GM21526 (cell line): Measurements from ENCODE around the gene ESRRG.
A peak's percentile ranks its signal among the peaks of the same experiment; 100 is the strongest.

Source experiments
- ATAC-seq: cut with Tn5 transposase; IDR thresholded peaks from one replicate; pipeline ENCODE4 v1.9.1; 2021; ENCODE audit warnings: moderate library complexity; ENCODE audit not compliant: unreplicated experiment, low FRiP score

Gene ESRRG

DNA sequence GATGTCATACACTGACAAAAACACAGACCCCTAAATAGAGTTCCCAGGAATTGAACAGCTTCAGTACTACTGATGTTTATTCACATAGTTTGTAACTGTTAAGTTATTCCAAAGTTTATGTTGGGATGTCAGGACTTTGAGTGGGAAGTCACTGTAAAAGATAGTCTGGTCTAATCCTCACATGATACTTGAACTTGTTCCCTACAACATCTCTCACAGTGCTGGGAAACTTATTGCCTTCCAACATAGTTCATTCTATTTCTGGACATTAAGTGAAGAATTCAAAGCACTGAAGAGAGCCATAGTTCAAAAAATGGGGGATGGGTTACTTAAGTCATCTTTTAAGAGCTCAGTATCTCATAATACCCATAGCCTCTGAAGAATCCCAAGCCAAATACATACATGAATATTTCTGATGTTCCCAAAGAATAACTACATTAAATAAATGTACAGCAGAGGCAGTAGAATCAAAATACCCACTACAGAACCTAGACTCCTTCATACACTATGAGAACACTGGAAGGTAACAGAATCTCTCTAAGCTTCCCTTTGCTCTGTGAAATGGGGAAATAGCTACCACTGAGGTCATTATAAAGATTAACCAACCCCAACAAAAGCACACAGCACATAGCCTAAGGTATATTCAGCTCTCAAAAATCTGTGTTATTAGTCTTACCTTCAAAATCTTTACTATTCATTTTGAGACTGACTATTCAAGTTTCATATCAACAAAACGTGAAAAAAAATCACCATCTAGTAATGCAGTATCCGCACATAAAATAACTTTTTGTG lies 81.4 kb downstream of the ESRRG start:
- no peak for ATAC-seq

DNA sequence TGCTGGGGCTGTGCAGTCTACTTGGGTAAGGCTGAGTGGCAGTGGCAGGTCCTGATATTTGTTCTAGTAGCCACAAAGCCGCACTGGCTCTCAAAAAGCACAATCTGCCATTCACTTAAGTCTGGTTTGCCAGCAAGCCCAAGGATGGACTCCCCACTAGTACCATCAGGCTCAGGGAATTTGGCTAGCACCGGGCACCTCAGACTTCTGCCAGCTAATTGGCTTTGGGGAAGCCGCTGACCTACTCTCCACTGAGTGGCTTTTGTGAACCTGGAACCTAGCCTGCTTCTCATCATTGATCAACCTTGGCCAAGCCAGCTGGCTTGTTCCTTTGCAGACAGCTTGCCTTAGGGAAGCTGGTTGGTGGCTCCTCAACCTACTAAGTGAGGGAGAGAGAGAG lies 83.1 kb downstream of the ESRRG start:
- ATAC-seq = no peak

DNA sequence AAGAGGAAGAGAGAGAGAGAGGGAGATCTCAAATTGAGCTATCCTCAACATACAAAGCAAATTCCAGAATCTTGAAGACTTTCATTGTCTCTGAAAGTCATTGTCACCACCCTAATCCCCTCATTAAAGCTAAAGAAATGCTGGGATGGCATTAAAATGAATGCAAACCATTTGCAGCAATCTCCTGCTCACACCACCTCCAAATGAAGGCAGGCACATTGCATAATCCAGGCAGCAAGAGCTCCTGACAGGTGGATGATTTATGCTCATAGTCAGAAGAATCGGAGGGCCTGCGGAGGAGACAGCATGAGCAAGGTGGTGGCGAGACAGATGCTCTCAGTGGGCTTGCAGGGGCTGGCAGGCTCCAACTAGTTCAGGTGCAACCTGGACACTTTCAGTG lies 90.2 kb downstream of the ESRRG start:
- ATAC-seq = no peak

DNA sequence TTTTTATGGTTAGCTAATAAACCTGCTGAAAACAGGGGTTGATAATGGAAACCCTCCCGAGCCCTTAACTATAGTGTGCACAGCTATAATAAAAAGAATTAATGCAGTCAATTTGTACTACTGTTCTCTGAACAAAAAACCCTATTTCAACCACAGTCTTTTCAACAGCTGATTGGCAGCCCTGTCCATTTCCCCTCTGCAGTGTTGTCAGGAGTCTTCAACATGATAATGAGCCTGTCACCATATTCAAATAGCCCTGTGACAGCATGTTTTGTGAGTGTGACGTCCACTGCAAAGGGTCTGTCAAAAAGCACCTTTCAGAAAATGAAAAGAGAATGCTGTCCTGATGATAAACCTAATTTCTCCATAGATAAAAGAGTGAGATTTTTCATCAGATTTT lies 92.7 kb downstream of the ESRRG start:
- no peak for ATAC-seq

DNA sequence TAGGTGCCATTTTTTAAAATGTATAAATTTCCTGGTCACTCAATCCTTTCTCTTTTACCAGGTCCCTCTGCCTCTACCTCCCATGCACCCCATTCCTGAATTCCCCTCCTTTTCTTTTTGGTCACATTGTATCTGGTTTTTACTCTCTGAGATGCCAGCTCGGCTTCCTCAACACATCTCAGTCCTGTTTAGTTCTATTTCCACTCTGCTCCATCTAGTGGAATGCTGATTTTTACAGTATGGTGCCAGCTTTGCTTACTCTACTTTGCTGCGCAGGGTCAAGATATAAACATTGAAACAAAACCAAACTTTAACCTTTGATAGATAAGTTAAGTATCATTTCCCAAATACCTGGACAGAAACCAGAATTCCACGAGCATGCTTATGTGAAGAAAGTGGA lies 96.0 kb downstream of the ESRRG start:
- no peak for ATAC-seq

DNA sequence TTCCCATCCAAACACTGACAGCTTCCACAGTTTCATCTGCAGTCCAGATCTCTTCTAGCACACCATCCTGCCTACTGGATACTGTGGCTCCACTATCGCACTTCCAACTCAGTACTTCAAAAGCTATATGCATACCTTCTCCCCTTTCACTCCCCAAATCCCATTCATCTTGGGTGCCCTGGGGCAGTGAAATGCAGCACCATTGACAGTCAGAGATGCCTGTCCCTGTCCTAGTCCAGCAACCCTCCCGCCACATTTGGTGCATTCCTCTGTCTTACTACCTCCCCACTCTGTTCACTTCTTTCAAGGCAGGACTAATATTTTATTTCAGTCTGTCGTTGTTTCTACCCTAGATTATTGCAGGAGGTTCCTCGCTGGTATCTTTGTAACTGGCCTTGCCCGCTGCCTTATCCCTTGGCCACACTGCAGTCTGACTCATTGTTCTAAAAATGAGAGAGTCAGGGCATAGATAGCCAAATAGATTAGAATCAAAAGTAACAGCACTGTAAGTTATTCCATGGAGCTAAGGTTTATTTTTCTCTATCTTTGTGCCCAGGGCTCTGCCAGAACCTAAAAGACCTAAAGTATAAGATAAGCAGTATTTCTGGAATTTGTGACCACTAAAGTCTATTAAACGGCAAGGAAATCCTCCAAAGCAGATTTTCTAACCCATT lies 96.7 kb downstream of the ESRRG start:
- no peak for ATAC-seq

DNA sequence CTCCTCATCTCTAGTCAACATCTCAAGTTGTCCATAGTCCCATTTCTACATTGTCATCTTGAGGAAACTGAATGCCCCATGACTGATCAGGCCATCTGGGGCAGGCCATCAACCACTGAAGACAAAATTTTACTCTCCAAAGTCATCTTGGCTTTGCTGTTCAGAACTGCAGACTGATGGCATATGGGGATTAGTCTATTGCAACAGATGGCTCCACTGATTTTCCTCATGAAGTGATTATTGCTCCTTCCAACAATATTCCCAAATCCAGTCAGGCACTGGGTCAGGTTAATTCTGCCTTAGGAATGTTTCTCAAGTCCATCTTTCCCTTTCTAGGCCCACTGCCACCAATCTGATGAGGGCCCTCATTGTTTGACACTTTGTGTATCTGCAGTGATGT lies 101.7 kb downstream of the ESRRG start:
- no peak for ATAC-seq

DNA sequence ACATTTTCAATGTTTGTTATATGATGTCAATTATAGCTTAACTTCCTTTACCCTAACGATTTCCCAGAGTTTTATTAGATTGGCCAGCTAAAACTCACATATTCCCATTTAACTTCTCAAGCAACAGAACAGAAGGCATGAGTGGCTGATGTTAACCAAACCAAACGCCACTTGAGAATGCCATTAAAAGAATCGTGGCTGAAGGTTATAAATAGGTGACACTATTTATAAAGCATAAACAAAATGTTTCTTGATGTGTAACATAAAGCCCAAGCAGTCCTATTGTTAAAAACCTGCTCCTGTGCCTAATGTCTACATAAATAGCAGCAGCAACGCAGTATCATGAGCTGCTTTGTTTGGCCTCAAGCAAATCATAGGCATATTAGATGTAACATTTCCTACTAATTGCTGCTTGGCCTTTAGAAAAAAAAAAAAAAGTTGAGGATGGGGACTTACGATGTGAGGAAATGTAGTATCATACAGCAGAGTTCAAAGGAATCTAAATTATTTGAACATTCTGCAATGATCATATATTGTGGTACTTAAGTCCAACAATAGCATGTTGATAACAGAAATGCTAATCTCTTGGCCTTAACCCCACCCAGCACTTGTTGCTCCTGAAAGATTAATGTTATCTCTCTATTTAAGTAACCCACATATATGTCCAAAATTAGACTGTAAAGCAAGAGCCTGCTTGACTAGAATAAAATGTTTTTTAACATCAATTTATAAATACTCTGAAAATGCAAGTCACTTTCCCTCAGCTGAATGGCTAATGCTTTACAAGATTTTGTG lies 106.0 kb downstream of the ESRRG start:
- ATAC-seq = no peak

DNA sequence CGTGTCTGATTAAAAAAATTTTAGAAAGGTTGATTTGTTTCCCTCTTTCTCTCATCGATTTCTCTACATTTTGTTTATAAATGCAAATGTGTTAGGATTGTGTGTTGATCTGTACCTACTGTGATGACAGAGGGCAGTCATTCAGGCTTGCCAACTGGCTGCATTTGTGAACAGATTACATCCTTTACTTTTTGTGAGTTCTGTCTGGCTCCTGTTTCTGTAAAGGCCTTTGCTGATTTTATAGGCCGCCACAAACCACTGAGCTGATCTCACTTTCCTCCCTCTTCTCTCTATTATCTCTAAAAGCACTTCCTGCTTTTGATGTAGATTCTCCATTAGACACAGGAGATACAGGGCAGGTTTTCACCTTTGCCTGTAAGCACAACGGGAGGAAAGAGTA lies 106.8 kb downstream of the ESRRG start:
- ATAC-seq = no peak

DNA sequence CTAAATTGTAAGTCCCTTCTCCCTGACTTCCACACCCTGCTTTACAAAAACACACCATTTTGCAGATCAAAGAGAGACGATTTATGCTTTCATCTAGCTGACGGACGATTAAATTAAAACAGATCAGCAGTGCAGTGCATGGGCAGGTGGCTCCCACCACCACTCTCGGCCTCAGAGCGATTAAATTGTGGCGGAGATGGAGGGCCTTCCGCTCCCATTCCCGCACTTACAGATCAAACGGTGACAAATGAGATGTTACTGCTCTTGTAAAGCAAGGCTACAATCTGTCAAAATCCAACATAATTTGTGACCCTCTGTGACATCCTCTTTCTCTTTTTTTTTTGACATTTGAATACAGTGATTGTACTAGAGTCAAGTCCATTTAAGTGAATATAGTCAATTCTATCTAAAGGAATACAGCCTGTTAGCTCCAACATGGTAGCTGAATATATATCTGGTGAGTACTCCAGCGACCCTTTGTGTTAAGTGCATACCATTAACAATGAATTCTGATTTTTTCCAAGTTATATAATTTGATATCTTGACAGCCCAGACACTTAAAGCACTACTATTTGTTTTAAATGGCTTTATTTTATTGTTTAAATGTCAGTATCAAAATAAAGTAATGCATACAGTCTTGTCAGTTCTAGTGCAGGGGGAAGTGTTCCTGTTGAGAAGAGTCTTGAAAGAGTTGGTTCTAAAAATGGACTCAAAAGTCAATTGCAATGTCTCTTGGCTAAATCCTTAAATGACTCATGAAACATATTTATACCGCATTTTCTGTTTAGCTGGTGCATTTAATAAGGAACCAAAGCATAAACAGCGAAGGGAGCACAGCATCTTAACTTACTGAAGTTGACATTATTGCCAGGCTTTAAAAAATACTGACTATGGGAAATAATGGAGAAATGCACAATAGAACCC lies 109.0 kb downstream of the ESRRG start:
- no peak for ATAC-seq

DNA sequence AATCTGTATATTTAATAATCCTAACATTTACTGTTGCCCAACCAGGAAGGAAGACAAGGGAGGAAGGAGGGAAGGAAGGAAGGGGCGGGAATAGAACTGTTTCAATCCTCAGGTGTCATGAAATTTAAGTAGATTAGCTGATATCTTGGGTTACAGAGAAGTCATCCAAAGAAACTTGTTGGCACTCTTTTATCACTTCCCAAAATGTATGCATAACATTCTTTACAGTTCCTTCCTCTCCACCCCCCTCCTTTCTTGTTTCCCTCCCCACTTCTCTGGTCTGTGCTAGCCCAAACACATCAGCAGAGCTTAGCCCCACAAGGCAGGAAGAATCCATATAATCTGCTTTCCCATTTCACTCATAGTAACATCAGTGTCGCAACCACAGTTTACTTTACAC lies 110.9 kb downstream of the ESRRG start:
- no peak for ATAC-seq

DNA sequence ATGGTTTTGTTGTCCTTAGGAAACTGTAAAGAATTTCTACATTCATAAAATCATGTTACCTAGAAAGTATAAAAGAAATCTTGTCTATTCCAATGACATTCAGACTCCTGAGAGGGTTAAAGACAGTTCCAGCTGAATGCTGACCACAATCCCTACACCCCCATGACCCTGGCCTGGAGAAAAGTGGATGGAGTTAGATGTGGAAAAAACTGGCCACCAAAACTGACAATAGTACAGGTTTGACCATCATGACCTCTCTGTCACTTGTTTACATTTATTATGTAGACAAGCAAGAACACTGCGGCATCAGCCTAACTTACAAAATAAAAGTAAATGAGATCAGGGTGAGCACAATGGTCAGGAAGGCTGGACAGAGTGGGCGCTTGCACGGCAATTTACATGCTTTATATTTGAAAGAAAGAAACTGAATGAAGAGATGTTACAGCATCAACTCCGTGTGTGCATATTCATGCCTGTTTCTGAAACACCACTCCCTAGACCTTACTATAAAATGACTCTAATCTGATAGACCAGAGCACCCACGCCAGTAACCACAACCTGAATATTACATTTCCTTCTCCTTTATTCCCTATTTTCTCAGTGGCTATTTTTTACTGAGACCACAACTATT lies 116.0 kb downstream of the ESRRG start:
- no peak for ATAC-seq

DNA sequence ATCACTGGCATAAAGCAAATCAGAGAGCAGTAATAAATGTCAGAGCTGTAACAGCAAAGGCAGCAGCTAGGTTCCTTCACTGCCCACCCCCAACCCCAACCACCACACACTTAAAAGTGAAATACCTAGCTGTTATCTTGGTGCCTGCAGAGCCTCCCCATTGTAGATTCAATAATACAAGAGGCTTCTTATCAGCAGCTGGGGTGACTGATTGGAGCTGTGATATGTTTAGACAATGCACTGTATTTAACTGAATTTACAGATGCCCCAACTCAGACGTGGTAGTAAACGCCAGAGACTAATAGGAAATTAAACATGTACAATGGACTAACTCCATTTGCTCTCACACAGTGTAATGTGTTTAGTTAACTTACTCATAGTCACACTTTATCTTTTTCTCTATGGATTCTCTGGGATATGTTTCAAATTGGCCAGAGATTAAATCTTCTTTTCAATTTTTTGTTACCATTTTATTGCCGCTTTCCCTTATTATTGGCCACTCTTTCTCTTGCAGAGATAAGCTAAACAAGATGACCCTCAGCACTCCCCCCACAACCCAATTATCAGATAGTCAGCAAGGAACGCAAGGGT lies 117.1 kb downstream of the ESRRG start:
- no peak for ATAC-seq

DNA sequence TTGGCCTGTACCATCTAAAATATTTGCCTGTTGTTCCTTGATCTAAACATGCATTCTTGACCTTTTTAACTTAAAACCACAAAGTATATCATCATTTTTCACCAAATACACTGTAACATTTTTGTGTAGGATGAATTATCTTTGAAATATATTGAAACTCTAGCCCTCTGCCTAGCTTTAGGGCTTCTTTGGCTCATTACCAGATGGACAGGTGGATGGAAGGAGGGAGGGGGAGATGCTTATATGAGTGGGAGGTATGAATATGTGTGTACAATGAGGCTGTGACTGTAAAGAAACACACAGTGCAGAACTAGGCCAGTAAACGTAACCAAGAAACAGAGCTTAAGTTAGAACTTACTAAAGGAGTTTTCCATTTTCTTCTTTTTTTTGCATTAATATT lies 118.5 kb downstream of the ESRRG start:
- no peak for ATAC-seq

DNA sequence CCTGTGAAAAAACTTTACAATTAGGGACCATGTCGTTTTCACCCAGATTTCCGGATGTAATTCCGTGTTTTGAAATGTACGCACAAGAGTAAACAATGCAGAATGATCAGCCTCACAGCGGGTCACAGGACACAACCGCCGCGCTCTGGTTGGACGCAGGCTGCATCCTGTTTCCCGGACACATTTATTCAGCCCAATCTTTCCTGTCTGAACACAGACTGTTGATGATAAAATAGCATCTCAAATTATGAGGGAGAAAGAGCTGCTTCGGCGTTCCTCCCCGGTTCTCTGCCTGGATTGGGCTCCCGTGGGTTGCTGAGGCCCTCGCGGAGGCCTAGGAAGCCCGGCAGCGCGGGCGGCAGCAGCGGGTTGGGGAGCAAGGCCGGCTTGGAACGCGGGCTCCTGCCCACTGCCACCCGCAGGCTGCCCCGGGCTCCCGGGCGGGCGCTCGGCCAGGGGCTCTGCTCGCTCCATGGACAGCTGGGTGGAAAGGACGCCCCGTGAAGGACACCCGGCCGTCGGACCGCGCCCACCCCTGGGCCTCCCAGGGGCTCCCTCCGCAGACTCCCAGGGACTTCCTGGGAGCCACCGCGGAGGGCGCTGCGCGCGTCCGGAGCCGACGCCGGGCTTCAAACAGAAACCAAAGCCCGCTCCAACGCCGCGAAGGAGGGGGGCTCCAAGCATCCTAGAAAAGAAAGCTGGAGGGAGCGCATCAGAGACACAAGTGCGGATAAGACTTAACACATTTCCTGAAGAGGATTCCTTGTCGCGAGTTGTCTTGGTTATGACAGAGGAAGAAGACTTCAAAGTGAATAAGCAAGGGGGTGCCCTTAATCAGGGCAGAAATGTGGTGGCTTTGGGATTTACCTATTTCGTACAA lies 122.3 kb downstream of the ESRRG start:
- ATAC-seq = peak; percentile 89

DNA sequence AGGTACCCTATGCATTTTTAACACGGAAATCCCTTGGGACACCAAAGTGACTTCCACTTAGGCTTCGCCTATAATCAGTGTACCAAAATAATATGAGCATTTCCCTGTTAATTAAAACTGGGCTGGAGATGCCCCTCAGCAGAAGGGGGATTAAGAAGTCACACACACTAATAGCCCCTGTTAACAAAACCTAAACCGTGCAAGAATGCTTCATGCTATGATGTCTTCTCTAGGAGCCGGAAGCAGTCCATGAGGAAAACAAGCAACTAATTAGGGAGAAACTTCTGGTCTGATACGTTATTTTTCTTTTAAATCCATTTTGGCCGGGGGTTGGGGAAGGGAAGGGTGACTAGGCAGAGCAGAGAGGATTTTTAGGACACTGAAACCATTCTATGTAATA lies 123.4 kb downstream of the ESRRG start:
- no peak for ATAC-seq

DNA sequence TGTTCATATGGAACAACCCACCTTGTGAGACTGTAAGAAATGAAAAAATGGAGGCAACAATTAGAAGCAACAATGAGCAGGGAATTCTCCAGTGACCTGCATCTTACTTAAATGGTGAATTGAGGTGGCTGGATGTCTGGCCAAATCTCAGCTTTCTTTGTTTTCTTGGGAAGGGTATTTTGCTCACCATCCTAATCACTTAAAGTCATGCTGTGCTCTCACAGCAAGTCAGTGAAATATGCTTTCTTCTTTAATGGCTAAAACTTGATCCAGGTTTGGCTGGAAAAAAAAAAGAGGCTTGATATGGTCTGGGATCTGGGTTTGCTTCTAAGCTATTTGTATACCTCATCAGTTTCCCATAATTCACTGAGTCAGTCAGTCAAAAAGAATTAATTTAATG lies 124.8 kb downstream of the ESRRG start:
- no peak for ATAC-seq

DNA sequence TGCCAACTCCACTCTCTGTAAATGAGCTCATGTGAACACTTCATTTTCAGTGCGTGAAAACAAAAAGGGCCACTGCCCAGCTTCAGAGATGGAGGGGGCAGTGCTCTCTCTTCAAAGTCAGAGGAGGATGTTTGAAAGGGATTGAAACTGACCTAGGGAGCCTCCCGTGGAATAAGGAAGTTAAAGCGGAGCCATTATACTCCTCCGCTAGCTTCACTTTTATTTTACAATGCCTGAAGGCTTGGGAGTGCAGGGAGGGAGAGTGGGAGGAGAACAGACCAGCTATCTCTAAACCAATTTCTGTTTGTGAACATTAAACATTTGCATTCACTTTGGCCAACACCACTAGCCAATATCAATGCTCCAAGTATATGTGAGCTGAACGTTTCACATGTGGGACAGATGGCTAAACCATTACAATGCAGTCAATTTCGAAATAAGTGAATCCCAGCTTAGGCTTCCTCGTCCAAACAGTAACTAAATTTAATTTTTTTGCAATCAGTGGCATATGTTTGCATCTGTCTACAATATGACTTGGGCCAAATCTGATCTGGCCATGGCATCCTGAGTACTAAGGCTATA lies 126.9 kb downstream of the ESRRG start:
- no peak for ATAC-seq
